ENCODE measurements around the gene UBE2I.

DNA sequence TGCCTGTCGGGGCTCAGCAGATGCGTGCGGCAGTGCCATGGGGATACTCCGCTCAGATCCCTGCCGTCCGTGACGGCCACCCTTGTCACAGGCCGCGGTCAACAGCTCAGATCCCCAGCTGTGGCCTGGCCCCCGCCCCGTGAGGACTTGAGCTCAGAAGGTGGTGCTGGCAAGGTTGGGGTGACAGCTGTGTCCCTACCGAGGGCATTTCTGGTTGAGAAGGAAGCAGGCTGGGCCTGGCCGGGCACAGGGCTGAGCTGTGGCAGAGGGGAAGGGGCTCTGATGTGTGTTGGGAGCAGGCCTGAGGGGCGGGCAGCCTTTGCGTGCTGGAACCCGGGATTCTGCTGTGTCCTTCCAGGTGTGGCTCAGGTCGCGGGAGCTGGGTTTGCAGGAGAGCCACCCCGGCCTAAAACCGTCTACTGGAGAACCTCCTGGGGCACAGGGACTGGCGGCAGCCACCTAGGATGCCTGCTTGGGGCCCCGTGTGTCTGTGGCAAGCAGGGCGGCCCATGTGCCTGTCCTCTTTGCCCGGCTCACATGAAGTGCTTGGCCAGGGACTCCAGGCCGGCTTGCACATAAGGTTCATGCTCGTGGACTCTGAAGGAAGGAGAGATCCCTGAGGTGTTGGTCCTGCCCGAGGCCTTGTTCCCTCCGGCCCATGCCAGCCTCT, 5.1 kb downstream of the UBE2I start:
- TF ChIP-seq, protein P1, sequence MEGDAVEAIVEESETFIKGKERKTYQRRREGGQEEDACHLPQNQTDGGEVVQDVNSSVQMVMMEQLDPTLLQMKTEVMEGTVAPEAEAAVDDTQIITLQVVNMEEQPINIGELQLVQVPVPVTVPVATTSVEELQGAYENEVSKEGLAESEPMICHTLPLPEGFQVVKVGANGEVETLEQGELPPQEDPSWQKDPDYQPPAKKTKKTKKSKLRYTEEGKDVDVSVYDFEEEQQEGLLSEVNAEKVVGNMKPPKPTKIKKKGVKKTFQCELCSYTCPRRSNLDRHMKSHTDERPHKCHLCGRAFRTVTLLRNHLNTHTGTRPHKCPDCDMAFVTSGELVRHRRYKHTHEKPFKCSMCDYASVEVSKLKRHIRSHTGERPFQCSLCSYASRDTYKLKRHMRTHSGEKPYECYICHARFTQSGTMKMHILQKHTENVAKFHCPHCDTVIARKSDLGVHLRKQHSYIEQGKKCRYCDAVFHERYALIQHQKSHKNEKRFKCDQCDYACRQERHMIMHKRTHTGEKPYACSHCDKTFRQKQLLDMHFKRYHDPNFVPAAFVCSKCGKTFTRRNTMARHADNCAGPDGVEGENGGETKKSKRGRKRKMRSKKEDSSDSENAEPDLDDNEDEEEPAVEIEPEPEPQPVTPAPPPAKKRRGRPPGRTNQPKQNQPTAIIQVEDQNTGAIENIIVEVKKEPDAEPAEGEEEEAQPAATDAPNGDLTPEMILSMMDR (IDR thresholded peaks at IDR 0.05), result no peak
- no peak for TF ChIP-seq POLR2A (IDR thresholded peaks at IDR 0.05)
